ENCODE data around the gene ITPR2.

Gene ITPR2

GRCh38 chr12:26631846-26632245, 201.1 kb downstream of the ITPR2 start:
- no peak for DNase-seq (ENCODE audit: extremely low read depth, low read depth)
- TF ChIP-seq CTCF (IDR thresholded peaks at IDR 0.05; ENCODE audit: low read depth, low read length), result no peak

GRCh38 chr12:26630546-26631027, 202.4 kb downstream of the ITPR2 start:
- TF ChIP-seq CTCF (IDR thresholded peaks at IDR 0.05; ENCODE audit: low read depth, low read length), result no peak
- no peak for DNase-seq (ENCODE audit: extremely low read depth, low read depth)

- DNase-seq (ENCODE audit: extremely low read depth, low read depth), result no peak
- peak; percentile 46 for TF ChIP-seq CTCF (IDR thresholded peaks at IDR 0.05; ENCODE audit: low read depth, low read length)
Measured at GRCh38 chr12:26629864-26630263, 203.1 kb downstream of the ITPR2 start.

GRCh38 chr12:26628234-26628633, 204.8 kb downstream of the ITPR2 start:
- DNase-seq (ENCODE audit: extremely low read depth, low read depth), result no peak
- no peak for TF ChIP-seq CTCF (IDR thresholded peaks at IDR 0.05; ENCODE audit: low read depth, low read length)

GRCh38 chr12:26627335-26627734, 205.7 kb downstream of the ITPR2 start:
- no peak for TF ChIP-seq CTCF (IDR thresholded peaks at IDR 0.05; ENCODE audit: low read depth, low read length)
- no peak for DNase-seq (ENCODE audit: extremely low read depth, low read depth)

GRCh38 chr12:26623136-26623535, 209.9 kb downstream of the ITPR2 start:
- no peak for DNase-seq (ENCODE audit: extremely low read depth, low read depth)
- TF ChIP-seq CTCF (IDR thresholded peaks at IDR 0.05; ENCODE audit: low read depth, low read length), result no peak

GRCh38 chr12:26622601-26623000, 210.4 kb downstream of the ITPR2 start:
- TF ChIP-seq CTCF (IDR thresholded peaks at IDR 0.05; ENCODE audit: low read depth, low read length), result no peak
- no peak for DNase-seq (ENCODE audit: extremely low read depth, low read depth)
